ENCODE measurements around the gene RPL35A. TPM values are rescaled to one million over a fixed set of nuclear protein-coding genes. Genes with fewer than 3 reads are reported as not detected.
"Not testable (repeated sequence)": the region's sequence is repeated elsewhere in the genome, so short reads cannot be mapped to it uniquely, and the experiment has no call there.

RPL35A gene
- total and polyA plus RNA-seq, 2 of the 8 experiments (the other 6 are each of a cell fraction or from before 2014, with no cell fraction given) = 695 to 1,393 TPM

DNA sequence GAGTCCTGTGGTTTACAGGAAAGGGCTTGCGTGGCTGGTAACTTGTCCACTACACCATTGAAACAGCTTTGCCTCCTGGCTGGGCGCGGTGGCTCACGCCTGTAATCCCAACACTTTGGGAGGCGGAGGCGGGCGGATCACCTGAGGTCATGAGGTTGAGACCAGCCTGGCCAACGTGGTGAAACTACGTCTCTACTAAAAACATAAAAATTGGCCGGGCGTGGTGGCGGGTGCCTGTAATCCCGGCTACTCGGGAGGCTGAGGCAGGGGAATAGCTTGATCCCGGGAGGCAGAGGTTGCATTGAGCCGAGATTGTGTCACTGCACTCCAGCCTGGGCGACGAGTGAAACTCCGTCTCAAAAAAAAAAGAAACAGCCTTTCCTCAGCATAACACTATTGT, 8.9 kb downstream of the RPL35A start:
- not testable (repeated sequence) for H3K79me2 ChIP-seq (ENCODE audit: control insufficient read depth in 1 of 2, insufficient read depth in 2 of 2, low read length in 2 of 2); H4K91ac ChIP-seq (replicated peaks; ENCODE audit: insufficient read length, low read length); H3K9ac ChIP-seq (replicated peaks in 1 of 4; ENCODE audit: extremely low read depth in 1 of 4, low read depth in 3 of 4, low read length in 3 of 4); H3K4me1 ChIP-seq (replicated peaks in 1 of 4; ENCODE audit: control insufficient read depth in 3 of 4, insufficient read depth in 4 of 4, low read length in 3 of 4); H3K14ac ChIP-seq (ENCODE audit: insufficient read length); H3K56ac ChIP-seq (replicated peaks; ENCODE audit: insufficient read length, low read depth, low read length); H3K4ac ChIP-seq (replicated peaks; ENCODE audit: insufficient read length, low read depth, low read length); DNase-seq (ENCODE audit: low read depth in 1 of 2, low spot score in 2 of 2); H3K9me3 ChIP-seq (ENCODE audit: insufficient read depth in 2 of 2, low read depth in 1 of 2, low read length in 1 of 2); H4K8ac ChIP-seq (ENCODE audit: extremely low read depth, insufficient read depth, low read length); H2BK5ac ChIP-seq (ENCODE audit: low read depth, low read length); H2BK15ac ChIP-seq (ENCODE audit: low read length); H2BK12ac ChIP-seq (ENCODE audit: low read depth, low read length); H4K20me1 ChIP-seq (replicated peaks in 1 of 2; ENCODE audit: control insufficient read depth in 1 of 2, insufficient read depth in 2 of 2, low read length in 2 of 2); H2BK20ac ChIP-seq (ENCODE audit: low read length); H3K79me1 ChIP-seq (ENCODE audit: low read depth, low read length); H3K27ac ChIP-seq (ENCODE audit: low read depth, low read length); H2AFZ ChIP-seq (ENCODE audit: low read length); H2AK5ac ChIP-seq (ENCODE audit: low read depth, low read length); H4K5ac ChIP-seq (ENCODE audit: insufficient read length, low read depth, low read length); H3K23me2 ChIP-seq (ENCODE audit: low read depth, low read length); H3K27me3 ChIP-seq (replicated peaks in 1 of 4; ENCODE audit: control insufficient read depth in 3 of 4, extremely low read depth in 1 of 4, insufficient read depth in 3 of 4, low read length in 3 of 4); FAIRE-seq; H3K23ac ChIP-seq (ENCODE audit: insufficient read length); H3K18ac ChIP-seq (ENCODE audit: extremely low read depth, low read length); H2BK120ac ChIP-seq (replicated peaks; ENCODE audit: low read depth, low read length)
- peaks cover 14 to 28% (median 23%) of the 10 kb centered on the region in 4 experiments for H3K36me3 ChIP-seq (ENCODE audit: control insufficient read depth in 2 of 4, insufficient read depth in 4 of 4, low read length in 3 of 4)
- WGBS, 2 experiments (ENCODE audit: extremely low coverage in 1 of 2, insufficient coverage in 1 of 2, insufficient read length in 1 of 2, insufficient replicate concordance in 2 of 2, low coverage in 1 of 2, low lambda C conversion rate in 2 of 2, missing lambda C conversion rate in 1 of 2) = 93% methylated on average over 19 of the region's 19 CpGs; no CpG with 5 or more reads in 1 of the 2 experiments
- peak overlapping the region; percentile 98 to 100; a peak in 2 of 4 replicates for H3K4me2 ChIP-seq (ENCODE audit: insufficient read depth in 1 of 2, low read depth in 2 of 2, low read length in 2 of 2)
- H3K4me3 ChIP-seq (ENCODE audit: extremely low read depth in 1 of 4, insufficient read depth in 2 of 4, low read depth in 3 of 4, low read length in 4 of 4) = peak overlapping the region in 1 of 4 experiments; percentile 79; a peak in 1 of 8 replicates
- POLR2A ChIA-PET (ENCODE audit: partially characterized antibody) = interaction anchor here (0.7 to 7.6 kb wide), 6 partner anchors 8 to 168 kb away, joined by 3 to 69 read pairs (median 4); partner anchors contain the start of genes LRCH3 and RPL35A
- CTCF ChIA-PET (ENCODE audit: partially characterized antibody) = interaction anchor here (0.6 to 1.2 kb wide), 3 partner anchors 8 to 97 kb away, joined by 3 to 6 read pairs (median 4); no protein-coding TSS in a partner anchor
